Spleen (tissue), 11 donors: Measurements from ENCODE around the gene MFSD12. TPM values are rescaled to one million over a fixed set of nuclear protein-coding genes. Genes with fewer than 3 reads are reported as not detected.
"Not testable (repeated sequence)": the region's sequence is repeated elsewhere in the genome, so short reads cannot be mapped to it uniquely, and the experiment has no call there.

Experiments used
- DNase-seq: peaks from one replicate; pipeline ENCODE4 v3.0.0-alpha.2; 2020
- H3K27ac ChIP-seq, 8 donors: fragments of 200-600 bp; sonication (generic) in 7 of 8; 1 replicate in 4 of 8; 2 replicates in 4 of 8; pipeline versions ENCODE4 v1.5.0 to v1.8.0; 2016 to 2021; ENCODE audit warnings: inconsistent platforms in 4 of 8, mild to moderate bottlenecking in 4 of 8, moderate library complexity in 1 of 8
- H3K27me3 ChIP-seq, 7 donors: fragments of 200-600 bp; sonication (generic) in 6 of 7; replicated peaks in 1 of 7; 1 replicate in 4 of 7; 2 replicates in 3 of 7; pipeline versions ENCODE4 v1.5.0 to v1.8.0; 2016 to 2021; ENCODE audit warnings: inconsistent platforms in 3 of 7, mild to moderate bottlenecking in 1 of 7
- H3K36me3 ChIP-seq, 6 donors: fragments of 200-600 bp; sonication (generic) in 5 of 6; 1 replicate in 4 of 6; 2 replicates in 2 of 6; pipeline versions ENCODE4 v1.5.0 to v1.8.0; 2016 to 2021; ENCODE audit warnings: inconsistent platforms in 2 of 6
- H3K4me1 ChIP-seq, 6 donors: fragments of 200-600 bp; sonication (generic) in 5 of 6; 1 replicate in 3 of 6; 2 replicates in 3 of 6; pipeline versions ENCODE4 v1.5.0 to v1.8.0; 2016 to 2021; ENCODE audit warnings: inconsistent platforms in 3 of 6
- H3K4me3 ChIP-seq, 8 donors: fragments of 200-600 bp; sonication (generic) in 7 of 8; 1 replicate in 4 of 8; 2 replicates in 4 of 8; pipeline versions ENCODE4 v1.5.0 to v1.8.0; 2016 to 2021; ENCODE audit warnings: inconsistent platforms in 4 of 8, mild to moderate bottlenecking in 4 of 8, moderate library complexity in 2 of 8
- H3K9me3 ChIP-seq, 8 donors: fragments of 200-600 bp; sonication (generic) in 7 of 8; 1 replicate in 4 of 8; 2 replicates in 4 of 8; pipeline versions ENCODE4 v1.5.0 to v1.8.0; 2016 to 2021; ENCODE audit warnings: inconsistent platforms in 4 of 8
- POLR2A ChIP-seq, 3 donors: fragments of 450-650 bp; IDR thresholded peaks; one replicate each; pipeline ENCODE4 v1.5.1; 2017; ENCODE audit warnings: antibody characterized with exemption in 3 of 3, mild to moderate bottlenecking in 1 of 3
- POLR2AphosphoS5 ChIP-seq, 3 donors: sonication (generic); formaldehyde crosslinking; IDR thresholded peaks; one replicate each; pipeline ENCODE4 v1.5.1; 2017; ENCODE audit warnings: antibody characterized with exemption in 3 of 3
- WGBS, 5 donors: extraction: QIAGEN DNeasy Blood & Tissue Kit in 3 of 5; methylation state at CpG; one replicate each; pipeline versions ENCODE4 v1.1.5 to v1.1.7; 2013 to 2018; 5-methylcytosine and 5-hydroxymethylcytosine counted together
- intact Hi-C: fragments of 100-400 bp; cut with DNase I; formaldehyde crosslinking; loops from one replicate; pipeline ENCODE4 v1.15.0; 2023; ENCODE audit warnings: low total_unique reads
- polyA plus RNA-seq, 3 donors: library from polyadenylated mRNA; stranded (reverse); fragments of 200-250 nt; gene quantifications; one replicate each; pipeline ENCODE4 v1.2.1, GENCODE V29; 2013
- total RNA-seq, 7 donors: library from RNA; depleted of rRNA in 3 of 7; stranded (reverse); fragments of >200 nt in 3 of 7; fragmentation: NEBNext Ultra II Directional in 4 of 7; extraction: Animal tissue kit (Norgen Biotek cat#: 25700) in 4 of 7; gene quantifications; one replicate each; pipeline versions ENCODE4 v1.1.0 to v1.2.1, GENCODE V29; 2016 to 2021
- TF ChIP-seq, protein P1 (sequence below), 11 experiments: fragments of 200-600 bp in 7 of 11; fragments of 450-650 bp in 4 of 11; sonication (generic) in 4 of 11; IDR thresholded peaks in 8 of 11; conservative IDR thresholded peaks in 3 of 11; 1 replicate in 7 of 11; 2 replicates in 4 of 11; pipeline versions ENCODE4 v1.4.0 to v1.8.0; 2016 to 2021; ENCODE audit warnings: antibody characterized with exemption in 11 of 11, inconsistent platforms in 4 of 11, mild to moderate bottlenecking in 1 of 11
- donor health status: healthy with polysubstance abuse.
- donor health status: DM: no; HTN: no; CAD: no; lungs with moderate emphysema.
- donor health status: DM: no; HTN: no; CAD: no.
- donor health status: Bipolar disorder and iron deficiency.
- donor health status: healthy.
- donor health status: DM: no; HTN: no; CAD: no.
- donor health status: DM: yes; HTN: yes; CAD: no.

The MFSD12 gene
- total and polyA plus RNA-seq, 10 donors: 31.0 to 131 (median 85.1) TPM

DNA sequence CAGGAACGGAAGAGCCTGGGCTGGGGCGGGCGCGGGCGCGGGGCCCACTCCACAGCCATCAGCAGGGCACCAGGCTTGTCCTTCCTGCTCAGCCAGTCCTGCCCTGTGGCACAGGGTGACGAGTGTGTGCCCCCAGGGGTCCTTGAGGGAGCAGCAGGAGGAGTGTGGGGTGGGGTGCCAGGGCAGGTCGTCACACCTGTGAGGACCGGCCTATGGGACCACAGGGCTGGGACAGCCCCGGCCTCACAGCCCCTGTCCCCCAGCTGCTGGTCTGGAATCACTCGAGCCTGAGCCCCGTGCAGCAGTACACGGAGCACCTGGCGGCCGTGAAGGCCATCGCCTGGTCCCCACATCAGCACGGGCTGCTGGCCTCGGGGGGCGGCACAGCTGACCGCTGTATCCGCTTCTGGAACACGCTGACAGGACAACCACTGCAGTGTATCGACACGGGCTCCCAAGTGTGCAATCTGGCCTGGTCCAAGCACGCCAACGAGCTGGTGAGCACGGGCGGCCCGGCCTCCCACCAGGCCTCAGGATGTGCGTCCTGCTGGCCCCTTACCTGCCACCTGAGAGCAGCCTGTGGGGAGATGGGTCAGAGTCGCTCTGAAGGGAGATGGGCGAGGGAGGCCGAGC lies 25.1 kb downstream of the MFSD12 start:
- no peak for DNase-seq
- Histone ChIP-seq H3K9me3 (no peaks in the 10 kb centered on the region), H3K27ac (no peak overlapping the region), H3K36me3 (peaks cover 0 to 84% (median 73%) of the 10 kb centered on the region in 6 donors), H3K27me3 (no peaks in the 10 kb centered on the region), H3K4me1 (peaks cover 0 to 17% (median 10%) of the 10 kb centered on the region in 6 donors), H3K4me3 (no peak overlapping the region)
- peak in 1 of 3 donors; percentile 45 for TF ChIP-seq POLR2AphosphoS5 (IDR thresholded peaks at IDR 0.05)
- TF ChIP-seq POLR2A (IDR thresholded peaks at IDR 0.05): no peak
- intact Hi-C loops: no loop called here
- WGBS, 5 donors: 91 to 96% (median 96%) methylated on average over 13 to 33 of the region's 33 CpGs

DNA sequence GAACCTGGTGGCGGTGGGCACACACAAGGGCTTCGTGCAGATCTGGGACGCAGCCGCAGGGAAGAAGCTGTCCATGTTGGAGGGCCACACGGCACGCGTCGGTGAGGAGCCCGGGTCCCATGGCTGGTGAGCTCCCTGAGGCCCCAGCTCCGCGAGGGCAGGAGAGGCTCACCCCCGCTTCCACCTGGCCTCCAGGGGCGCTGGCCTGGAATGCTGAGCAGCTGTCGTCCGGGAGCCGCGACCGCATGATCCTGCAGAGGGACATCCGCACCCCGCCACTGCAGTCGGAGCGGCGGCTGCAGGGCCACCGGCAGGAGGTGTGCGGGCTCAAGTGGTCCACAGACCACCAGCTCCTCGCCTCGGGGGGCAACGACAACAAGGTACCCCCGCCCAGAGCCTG lies 25.7 kb downstream of the MFSD12 start:
- H3K27me3 ChIP-seq: no peaks in the 10 kb centered on the region
- WGBS, 5 donors: 95 to 97% (median 97%) methylated on average over 9 to 29 of the region's 29 CpGs
- peaks cover 3 to 84% (median 78%) of the 10 kb centered on the region in 6 donors for H3K36me3 ChIP-seq
- TF ChIP-seq POLR2A (IDR thresholded peaks at IDR 0.05) (no peak), POLR2AphosphoS5 (IDR thresholded peaks at IDR 0.05) (peak in 1 of 3 donors; percentile 50)
- no peak overlapping the region for H3K4me3 ChIP-seq
- H3K4me1 ChIP-seq: peaks cover 0 to 11% (median 5%) of the 10 kb centered on the region in 6 donors
- no peak for DNase-seq
- no peaks in the 10 kb centered on the region for H3K9me3 ChIP-seq
- no peak overlapping the region for H3K27ac ChIP-seq
- intact Hi-C loops: no loop called here

DNA sequence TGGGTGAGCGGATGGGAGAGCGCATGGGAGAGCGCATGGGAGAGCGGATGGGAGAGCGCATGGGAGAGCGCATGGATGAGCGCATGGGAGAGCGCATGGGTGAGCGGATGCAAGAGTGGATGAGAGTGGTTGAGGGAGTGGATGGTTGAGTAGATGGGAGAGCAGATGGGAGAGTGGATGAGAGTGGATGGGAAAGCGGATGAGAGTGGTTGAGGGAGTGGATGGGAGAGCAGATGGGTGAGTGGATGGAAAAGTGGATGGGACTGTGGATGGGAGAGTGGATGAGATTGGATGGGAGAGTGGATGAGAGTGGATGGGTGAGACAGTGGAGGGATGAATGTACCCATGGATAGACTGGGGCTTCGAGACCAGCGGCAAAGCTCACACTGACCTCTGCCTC lies 27.0 kb downstream of the MFSD12 start:
- intact Hi-C loops: no loop called here
- H3K27me3 ChIP-seq: no peaks in the 10 kb centered on the region
- TF ChIP-seq POLR2AphosphoS5 (IDR thresholded peaks at IDR 0.05): no peak
- TF ChIP-seq, protein P1, sequence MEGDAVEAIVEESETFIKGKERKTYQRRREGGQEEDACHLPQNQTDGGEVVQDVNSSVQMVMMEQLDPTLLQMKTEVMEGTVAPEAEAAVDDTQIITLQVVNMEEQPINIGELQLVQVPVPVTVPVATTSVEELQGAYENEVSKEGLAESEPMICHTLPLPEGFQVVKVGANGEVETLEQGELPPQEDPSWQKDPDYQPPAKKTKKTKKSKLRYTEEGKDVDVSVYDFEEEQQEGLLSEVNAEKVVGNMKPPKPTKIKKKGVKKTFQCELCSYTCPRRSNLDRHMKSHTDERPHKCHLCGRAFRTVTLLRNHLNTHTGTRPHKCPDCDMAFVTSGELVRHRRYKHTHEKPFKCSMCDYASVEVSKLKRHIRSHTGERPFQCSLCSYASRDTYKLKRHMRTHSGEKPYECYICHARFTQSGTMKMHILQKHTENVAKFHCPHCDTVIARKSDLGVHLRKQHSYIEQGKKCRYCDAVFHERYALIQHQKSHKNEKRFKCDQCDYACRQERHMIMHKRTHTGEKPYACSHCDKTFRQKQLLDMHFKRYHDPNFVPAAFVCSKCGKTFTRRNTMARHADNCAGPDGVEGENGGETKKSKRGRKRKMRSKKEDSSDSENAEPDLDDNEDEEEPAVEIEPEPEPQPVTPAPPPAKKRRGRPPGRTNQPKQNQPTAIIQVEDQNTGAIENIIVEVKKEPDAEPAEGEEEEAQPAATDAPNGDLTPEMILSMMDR (IDR thresholded peaks at IDR 0.05 in 8 of 11, conservative IDR thresholded peaks at IDR 0.05 in 3 of 11): no peak
- TF ChIP-seq POLR2A (IDR thresholded peaks at IDR 0.05): no peak
- peaks cover 10 to 84% (median 77%) of the 10 kb centered on the region in 6 donors for H3K36me3 ChIP-seq
- no peaks in the 10 kb centered on the region for H3K9me3 ChIP-seq
- no peak overlapping the region for H3K4me3 ChIP-seq
- no peak for DNase-seq
- H3K27ac ChIP-seq: no peak overlapping the region
- 93 to 98% (median 97%) methylated on average over 12 of the region's 12 CpGs for WGBS, 5 donors
- no peaks in the 10 kb centered on the region for H3K4me1 ChIP-seq

- H3K9me3 ChIP-seq, intact Hi-C loops, DNase-seq, H3K27ac ChIP-seq, H3K27me3 ChIP-seq, H3K4me3 ChIP-seq, H3K4me1 ChIP-seq: not testable (repeated sequence)
- 94 to 99% (median 99%) methylated on average over 7 of the region's 7 CpGs for WGBS, 5 donors
- H3K36me3 ChIP-seq: peaks cover 10 to 84% (median 72%) of the 10 kb centered on the region in 6 donors
Observed at GRCh38 chr19:3529299-3529698, 28.1 kb downstream of the MFSD12 start.

- no peak for DNase-seq
- 91 to 99% (median 94%) methylated on average over 20 of the region's 20 CpGs for WGBS, 5 donors
- Histone ChIP-seq H3K27ac (no peak overlapping the region), H3K36me3 (peaks cover 10 to 84% (median 72%) of the 10 kb centered on the region in 6 donors), H3K27me3 (no peaks in the 10 kb centered on the region), H3K9me3 (no peaks in the 10 kb centered on the region), H3K4me3 (no peak overlapping the region), H3K4me1 (no peaks in the 10 kb centered on the region)
- no peak for TF ChIP-seq POLR2A (IDR thresholded peaks at IDR 0.05)
- TF ChIP-seq, protein P1 (IDR thresholded peaks at IDR 0.05 in 8 of 11, conservative IDR thresholded peaks at IDR 0.05 in 3 of 11): no peak
- TF ChIP-seq POLR2AphosphoS5 (IDR thresholded peaks at IDR 0.05): no peak
- intact Hi-C loops: no loop called here
Observed at GRCh38 chr19:3528539-3529211, 28.7 kb downstream of the MFSD12 start.
